Measurements from ENCODE around the gene ZMYND11. TPM values are rescaled to one million over a fixed set of nuclear protein-coding genes. Genes with fewer than 3 reads are reported as not detected.
A peak's percentile ranks its signal among the peaks of the same experiment; 100 is the strongest.

Gene ZMYND11
- total and polyA plus RNA-seq, 8 donors: 58.9 to 128 (median 119) TPM

DNA sequence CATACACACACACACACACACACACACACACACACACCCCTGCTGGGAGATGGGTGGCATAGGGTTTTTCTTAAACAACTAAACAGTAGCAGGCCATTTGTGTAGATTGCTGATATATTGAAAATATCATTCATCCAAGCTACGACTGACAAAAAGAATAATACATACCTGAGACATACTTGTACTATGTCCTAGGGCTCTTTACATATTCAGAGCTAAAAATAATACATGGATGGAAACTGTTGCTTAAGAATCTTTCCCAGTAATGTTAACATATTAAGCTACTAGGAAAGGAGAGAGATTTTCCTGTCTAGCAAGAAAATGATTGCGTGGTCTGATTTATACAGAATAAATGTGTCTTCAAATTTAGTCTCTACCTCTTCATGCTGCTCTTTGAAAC is 46.0 kb upstream of the ZMYND11 start:
- Histone ChIP-seq H3K36me3 (no peaks in the 10 kb centered on the region), H3K9me3 (peaks cover 0 to 1% of the 10 kb centered on the region in 2 donors), H3K27ac (no peak overlapping the region), H3K27me3 (no peaks in the 10 kb centered on the region), H3K4me1 (peaks cover 0 to 4% of the 10 kb centered on the region in 2 donors), H3K4me3 (no peak overlapping the region)
- intact Hi-C loops (cut with DNase I): no loop called here
- TF ChIP-seq, protein P1, sequence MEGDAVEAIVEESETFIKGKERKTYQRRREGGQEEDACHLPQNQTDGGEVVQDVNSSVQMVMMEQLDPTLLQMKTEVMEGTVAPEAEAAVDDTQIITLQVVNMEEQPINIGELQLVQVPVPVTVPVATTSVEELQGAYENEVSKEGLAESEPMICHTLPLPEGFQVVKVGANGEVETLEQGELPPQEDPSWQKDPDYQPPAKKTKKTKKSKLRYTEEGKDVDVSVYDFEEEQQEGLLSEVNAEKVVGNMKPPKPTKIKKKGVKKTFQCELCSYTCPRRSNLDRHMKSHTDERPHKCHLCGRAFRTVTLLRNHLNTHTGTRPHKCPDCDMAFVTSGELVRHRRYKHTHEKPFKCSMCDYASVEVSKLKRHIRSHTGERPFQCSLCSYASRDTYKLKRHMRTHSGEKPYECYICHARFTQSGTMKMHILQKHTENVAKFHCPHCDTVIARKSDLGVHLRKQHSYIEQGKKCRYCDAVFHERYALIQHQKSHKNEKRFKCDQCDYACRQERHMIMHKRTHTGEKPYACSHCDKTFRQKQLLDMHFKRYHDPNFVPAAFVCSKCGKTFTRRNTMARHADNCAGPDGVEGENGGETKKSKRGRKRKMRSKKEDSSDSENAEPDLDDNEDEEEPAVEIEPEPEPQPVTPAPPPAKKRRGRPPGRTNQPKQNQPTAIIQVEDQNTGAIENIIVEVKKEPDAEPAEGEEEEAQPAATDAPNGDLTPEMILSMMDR (IDR thresholded peaks at IDR 0.05): no peak
- ATAC-seq (peak; percentile 37), DNase-seq (peak in 1 of 4 donors; percentile 1)

DNA sequence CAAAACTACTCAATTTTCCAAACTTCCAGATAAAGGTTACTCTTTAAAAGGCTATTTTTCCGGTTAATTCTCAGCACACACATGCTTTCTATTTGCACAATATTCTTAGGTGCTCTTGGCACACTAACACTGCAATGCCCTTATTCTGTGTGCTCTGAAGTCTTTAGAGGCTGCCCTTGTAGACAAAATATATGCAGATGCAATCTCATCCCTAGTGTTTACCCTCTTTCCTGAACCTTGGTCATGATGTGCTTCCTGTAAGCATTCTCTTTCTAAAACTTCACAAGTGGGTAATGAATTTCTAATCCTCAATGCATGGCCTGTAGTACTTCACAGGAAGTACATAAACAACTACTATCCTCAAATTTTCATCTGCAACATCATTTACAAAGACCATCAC is 45.1 kb upstream of the ZMYND11 start:
- Histone ChIP-seq H3K27ac (no peak overlapping the region), H3K27me3 (no peaks in the 10 kb centered on the region), H3K9me3 (peaks cover 0 to 9% of the 10 kb centered on the region in 2 donors), H3K4me1 (peaks cover 0 to 4% of the 10 kb centered on the region in 2 donors), H3K4me3 (no peak overlapping the region), H3K36me3 (no peaks in the 10 kb centered on the region)
- ATAC-seq (peak; percentile 30), DNase-seq (no peak)
- TF ChIP-seq, protein P1 (IDR thresholded peaks at IDR 0.05): no peak
- intact Hi-C loops (cut with DNase I): no loop called here

DNA sequence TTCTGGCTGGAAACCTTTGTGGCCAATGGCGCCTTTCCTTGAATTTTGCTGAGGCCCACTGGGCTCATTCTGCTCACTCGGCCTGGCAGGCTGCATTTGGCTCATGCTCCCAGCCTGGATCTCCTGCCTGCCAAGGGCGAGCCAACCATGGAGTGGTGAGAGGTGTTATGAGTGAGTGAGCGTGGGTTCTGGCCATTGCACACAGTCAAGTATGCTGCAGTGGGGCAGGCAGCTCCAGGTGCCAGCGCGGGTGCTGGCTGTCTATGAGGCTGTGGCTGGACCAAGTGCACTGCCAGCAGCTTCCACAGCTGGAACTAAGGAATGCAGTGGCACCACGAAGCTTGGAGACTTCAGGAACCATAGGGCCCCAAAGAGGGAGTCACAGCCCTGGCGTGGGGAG is 43.9 kb upstream of the ZMYND11 start:
- Histone ChIP-seq H3K27me3 (no peaks in the 10 kb centered on the region), H3K36me3 (no peaks in the 10 kb centered on the region), H3K4me1 (peaks cover 0 to 4% of the 10 kb centered on the region in 2 donors), H3K9me3 (peaks cover 0 to 21% of the 10 kb centered on the region in 2 donors), H3K4me3 (no peak overlapping the region), H3K27ac (no peak overlapping the region)
- TF ChIP-seq, protein P1 (IDR thresholded peaks at IDR 0.05): no peak
- no peak for ATAC-seq
- DNase-seq: no peak
- intact Hi-C loops (cut with DNase I): no loop called here

DNA sequence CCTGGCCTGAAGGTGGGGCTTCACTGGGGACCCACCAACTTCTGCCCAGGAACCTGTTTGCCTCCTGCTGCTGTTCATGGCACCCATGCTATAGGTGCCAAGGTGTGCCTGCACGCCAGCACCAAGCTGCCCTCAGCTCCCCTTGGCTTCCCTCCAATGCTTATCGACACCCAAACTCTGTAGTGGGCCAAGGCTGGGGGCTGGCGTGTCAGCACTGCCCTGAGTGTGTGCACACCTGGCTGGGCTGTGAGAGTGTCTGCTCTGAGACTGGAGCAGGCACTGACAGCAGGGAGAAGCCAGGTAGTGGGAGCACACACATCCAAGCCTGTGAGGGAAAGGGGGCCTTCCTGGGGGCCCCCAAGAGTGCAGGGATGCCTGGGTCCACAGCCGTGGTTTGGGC is 43.1 kb upstream of the ZMYND11 start:
- H3K27ac ChIP-seq: peak overlapping the region in 1 of 2 donors; percentile 36
- no peak overlapping the region for H3K4me3 ChIP-seq
- H3K9me3 ChIP-seq: peaks cover 0 to 29% of the 10 kb centered on the region in 2 donors
- intact Hi-C loops (cut with DNase I): no loop called here
- H3K27me3 ChIP-seq: no peaks in the 10 kb centered on the region
- no peaks in the 10 kb centered on the region for H3K36me3 ChIP-seq
- TF ChIP-seq, protein P1 (IDR thresholded peaks at IDR 0.05): no peak
- peaks cover 0 to 4% of the 10 kb centered on the region in 2 donors for H3K4me1 ChIP-seq
- DNase-seq (no peak), ATAC-seq (peak; percentile 49)

DNA sequence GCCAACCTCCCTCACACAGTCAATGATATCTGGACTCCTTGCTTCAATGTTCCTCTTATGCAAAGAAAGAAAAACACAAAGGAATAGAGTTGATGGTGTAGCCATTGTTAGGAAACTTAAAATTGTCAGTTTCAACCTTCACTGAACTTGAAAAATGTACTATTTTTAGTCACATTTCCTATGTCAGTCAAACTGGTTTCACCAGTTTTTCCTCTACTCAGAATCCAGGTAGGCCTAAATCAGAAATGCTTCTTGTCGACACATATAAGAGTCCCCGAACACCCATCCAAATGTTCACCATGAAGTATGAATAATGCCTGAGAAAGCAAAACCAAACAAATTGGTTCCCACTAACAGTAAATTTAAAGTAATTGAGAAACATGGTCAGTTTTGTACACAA is 42.4 kb upstream of the ZMYND11 start:
- peak overlapping the region in 1 of 2 donors; percentile 36 for H3K27ac ChIP-seq
- H3K27me3 ChIP-seq: no peaks in the 10 kb centered on the region
- no peak overlapping the region for H3K4me3 ChIP-seq
- peak in 1 of 4 donors; percentile 63 for DNase-seq
- peaks cover 0 to 32% of the 10 kb centered on the region in 2 donors for H3K9me3 ChIP-seq
- TF ChIP-seq, protein P1 (IDR thresholded peaks at IDR 0.05): no peak
- no peaks in the 10 kb centered on the region for H3K36me3 ChIP-seq
- peak; percentile 70 for ATAC-seq
- intact Hi-C loops (cut with DNase I): no loop called here
- peaks cover 0 to 4% of the 10 kb centered on the region in 2 donors for H3K4me1 ChIP-seq

All from left lung (tissue), 10 donors.